ENCODE results near the gene MRPL37.
"Not testable (repeated sequence)": the region's sequence is repeated elsewhere in the genome, so short reads cannot be mapped to it uniquely, and the experiment has no call there.

The MRPL37 gene

DNA sequence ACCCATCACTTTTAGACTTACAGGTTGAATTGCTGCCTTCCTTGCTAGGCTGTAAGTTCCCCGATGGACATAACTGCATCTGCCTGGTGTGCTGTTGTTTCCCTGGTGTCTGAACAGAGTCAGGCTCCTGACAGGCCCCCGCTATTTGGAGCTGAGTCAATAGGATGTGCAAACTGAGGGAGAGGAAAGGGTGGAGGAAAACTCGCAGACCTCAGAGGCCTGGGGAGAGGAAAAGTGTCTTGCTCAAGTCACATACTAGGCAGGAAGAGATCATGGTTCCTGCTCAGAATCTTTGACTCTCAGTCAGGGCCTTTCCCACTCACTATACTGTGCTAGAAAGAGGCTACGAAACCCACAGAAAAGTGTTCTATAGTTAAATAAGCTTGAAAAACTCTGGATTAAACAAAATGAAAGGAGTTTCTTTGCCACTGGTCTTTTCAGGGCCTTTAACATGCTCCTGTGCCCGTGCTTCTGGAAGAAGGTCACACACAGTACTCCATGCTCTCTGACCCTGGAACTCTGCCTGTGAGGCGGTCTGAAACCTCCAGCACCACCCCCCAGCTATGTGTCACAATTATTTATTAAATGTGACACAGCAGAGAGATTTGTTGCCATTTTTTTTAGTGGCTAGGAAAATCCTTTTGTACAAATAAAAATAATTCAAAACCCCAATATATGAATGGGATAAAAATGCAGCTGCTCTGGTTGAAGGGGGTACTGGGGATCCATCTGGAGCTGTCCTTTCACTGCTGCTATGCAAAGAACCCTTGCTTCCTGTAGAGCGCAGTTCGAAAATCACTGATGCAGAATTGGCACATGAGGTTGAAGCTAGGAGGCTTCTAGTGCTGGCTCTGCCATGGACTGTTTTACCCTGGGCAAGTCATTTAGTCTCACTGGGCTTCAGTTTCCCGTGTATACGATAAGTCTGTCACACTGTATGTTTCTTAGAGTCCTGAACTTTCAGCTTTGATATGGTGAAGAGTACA, 27.1 kb upstream of the MRPL37 start:
- DNase-seq: no peak

- DNase-seq: no peak
Measured at GRCh38 chr1:54173681-54174080, 26.3 kb upstream of the MRPL37 start.

GRCh38 chr1:54174106-54174505, 25.9 kb upstream of the MRPL37 start:
- no peak for DNase-seq

DNA sequence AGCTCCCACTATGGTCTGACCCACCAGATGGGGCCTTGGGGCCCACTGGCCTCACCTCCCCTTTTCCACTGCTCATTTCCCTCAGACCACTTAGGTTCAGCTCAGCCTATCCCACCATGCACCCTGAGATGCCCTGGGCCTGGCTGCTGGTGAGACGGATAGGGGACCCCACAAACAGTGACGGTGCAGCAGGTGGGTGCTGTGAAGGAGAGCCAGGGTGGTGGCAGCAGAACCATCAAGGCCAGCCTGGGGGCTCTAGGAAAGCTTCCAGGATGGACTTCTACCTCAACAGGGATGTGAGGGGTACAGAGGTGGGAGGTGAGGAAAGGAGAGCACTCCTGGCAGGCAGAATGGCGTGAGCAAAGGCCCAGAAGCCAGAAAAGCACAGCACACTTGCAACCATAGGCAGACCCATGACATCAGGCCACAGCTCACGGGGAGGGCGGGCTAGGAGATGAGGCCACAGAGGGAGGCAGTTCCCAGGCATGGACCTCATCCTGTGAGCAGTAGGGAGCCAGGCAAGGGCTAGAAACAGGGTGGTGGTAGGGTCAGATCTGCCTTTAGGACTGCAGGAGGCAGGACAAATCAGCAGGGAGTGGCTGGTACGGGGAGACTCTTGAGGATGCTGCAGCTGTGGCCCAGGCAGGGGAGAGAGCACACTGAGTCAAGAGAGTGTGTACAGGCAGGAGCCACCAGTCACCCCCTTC, 23.2 kb upstream of the MRPL37 start:
- no peak for DNase-seq

- no peak for DNase-seq
Measured at GRCh38 chr1:54177726-54178125, 22.2 kb upstream of the MRPL37 start.

DNA sequence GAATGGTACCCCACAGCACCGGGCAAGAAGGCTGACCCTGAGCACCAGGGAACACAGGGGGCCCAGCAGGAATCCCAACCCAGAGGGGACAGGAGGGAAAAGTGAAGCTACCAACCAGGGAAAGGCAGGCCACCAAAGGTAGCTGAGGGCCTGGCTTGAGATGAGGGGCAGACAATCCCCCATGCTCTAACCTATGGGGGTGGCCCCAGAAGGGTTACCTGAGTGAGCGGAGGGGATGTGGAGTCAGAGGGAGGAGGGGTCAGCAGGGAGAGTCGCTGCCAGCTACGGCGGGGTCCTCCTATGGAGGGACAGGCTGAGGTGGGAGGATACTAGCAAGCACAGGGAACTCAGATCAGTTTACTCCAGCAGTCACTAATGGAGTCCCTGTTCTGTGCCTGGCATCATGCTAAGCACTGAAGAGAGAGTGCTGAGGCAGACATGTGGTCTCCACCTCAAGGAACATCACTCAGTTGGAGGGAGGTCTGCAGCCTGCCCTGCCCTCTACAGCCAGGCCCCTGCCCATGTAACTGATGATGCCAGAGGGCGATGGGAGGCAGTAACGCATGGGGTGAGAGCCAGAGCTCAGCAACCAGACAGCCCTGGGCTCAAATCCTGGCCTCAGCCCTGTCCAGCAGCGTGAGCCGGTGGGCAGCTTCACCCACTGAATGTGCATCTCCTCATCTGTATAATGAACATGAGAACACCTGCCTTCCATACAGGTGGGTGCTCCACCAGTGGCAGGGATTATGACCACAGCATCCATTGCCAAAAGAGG, 21.5 kb upstream of the MRPL37 start:
- no peak for DNase-seq

- DNase-seq: no peak
Measured at GRCh38 chr1:54180701-54181360, 19.1 kb upstream of the MRPL37 start.

GRCh38 chr1:54186056-54186455, 13.9 kb upstream of the MRPL37 start:
- no peak for DNase-seq

- no peak for DNase-seq
Measured at GRCh38 chr1:54188291-54188690, 11.7 kb upstream of the MRPL37 start.

GRCh38 chr1:54190526-54190925, 9.4 kb upstream of the MRPL37 start:
- DNase-seq: no peak

DNA sequence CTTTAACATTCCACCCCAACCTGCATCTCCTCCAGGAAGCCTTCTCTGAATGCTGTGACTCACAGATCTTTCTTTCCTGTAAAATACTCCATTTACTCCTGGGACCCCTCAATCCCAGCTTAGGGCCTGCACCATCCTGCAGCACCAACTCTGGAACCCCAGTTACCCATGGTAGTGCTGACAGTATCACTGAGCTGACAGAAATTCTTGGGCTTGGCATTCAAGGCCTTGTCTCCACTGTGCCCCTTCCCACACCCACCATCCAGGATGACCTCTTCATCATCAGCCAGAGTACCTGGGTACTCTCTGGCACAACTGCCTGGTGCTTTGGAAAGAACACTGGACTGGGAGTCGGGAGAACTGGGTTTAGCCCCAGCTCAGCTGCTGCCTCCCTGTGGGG, 8.4 kb upstream of the MRPL37 start:
- DNase-seq: no peak

DNA sequence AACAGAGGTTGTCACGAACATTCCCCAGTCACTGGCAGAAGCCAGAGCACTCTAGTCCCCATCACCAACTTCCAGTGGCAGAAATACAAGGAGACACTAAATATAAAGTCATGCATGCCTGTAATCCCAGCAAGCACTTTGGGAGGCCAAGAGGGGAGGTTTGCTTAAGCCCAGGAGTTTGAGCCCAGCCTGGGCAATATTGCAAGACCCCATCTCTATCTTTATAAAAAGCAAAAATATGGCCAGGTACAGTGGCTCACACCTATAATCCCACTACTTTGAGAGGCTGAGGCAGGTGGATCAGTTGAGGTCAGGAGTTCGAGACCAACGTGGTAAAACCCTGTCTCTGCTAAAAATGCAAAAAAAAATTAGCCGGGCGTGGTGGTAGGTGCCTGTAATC, 6.5 kb upstream of the MRPL37 start:
- no peak for DNase-seq

GRCh38 chr1:54199151-54199764, 709 bp upstream of the MRPL37 start:
- no peak for DNase-seq

DNA sequence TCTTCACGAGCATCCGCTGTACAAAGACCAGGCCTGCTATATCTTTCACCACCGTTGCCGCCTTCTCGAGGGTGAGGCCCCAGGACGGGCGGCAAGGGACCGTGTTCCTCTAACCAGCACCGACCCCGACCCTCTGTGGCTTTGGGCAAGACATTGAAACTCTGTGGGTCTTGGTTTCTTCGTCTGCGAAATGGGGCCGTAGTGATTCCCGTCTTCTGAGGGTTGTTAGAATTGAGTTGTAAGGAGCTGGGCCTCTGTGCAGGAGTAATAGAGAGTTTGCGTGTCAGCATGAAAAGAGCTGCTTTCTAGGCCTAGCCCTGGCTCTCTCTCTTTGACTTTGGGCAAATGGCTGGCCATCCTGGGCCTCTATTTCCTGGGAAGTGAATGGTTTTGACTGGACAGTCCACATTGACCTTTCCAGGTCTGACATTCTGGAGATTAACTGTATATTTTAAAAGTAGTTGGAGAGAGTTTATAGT, 591 bp downstream of the MRPL37 start:
- no peak for DNase-seq

DNA sequence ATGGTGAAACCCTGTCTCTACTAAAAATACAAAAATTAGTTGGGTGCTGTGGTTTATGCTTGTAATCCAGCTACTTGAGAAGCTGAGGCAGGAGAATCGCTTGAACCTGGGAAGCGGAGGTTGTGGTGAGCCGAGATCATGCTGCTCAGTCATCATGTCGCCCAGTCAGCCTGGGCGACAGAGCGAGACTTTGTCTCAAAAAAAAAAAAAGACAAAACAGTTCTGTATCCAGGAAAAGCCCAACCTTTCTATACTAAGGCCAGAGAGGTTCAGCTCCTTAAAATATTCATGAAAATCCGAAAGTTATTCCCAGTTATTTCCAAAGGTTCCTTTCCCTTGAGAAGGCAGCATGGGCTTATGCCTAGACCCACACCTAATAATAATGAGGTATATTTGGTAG, 4.2 kb downstream of the MRPL37 start:
- no peak for DNase-seq

GRCh38 chr1:54207287-54207686, 7.3 kb downstream of the MRPL37 start:
- no peak for DNase-seq

GRCh38 chr1:54207896-54208295, 7.9 kb downstream of the MRPL37 start:
- not testable (repeated sequence) for DNase-seq

DNA sequence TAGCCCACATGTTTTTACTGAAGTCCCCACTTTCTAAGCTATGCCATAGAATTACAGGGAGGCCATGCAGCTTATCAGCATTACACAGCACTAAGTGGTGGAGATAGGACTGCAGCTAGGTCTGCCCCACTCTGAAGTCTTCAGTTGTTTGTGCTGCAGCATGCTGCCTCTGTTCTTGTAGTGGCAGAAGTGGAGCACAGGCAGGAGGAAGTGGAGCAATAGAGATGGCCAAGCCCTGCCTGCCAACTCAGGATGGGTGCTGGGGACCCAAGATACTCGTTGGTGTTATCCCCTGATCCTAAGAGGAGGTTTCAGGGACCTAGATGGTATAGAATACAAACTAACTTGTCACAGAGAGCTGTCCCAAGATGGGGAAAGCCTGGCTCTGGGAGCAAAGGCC, 12.9 kb downstream of the MRPL37 start:
- DNase-seq: no peak

DNA sequence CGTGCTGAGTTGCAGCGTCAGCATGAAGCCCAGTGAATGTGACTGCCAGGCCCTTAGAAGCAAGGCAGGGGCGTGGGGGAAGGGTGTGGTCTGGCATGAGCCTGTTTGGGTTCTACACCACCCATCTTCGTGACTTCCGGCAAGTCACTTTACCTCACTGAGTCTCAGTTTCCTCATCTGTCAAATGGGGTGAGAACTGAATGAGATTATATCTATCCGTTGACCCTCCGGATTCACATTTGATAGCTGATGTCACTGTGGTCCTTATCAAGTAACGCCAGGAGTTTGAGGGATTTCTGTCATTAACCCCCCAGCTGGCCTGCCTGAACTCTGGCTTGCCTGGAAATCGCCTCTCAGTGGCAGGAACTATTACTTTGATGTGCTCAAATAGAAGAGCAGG, 15.6 kb downstream of the MRPL37 start:
- DNase-seq: no peak

DNA sequence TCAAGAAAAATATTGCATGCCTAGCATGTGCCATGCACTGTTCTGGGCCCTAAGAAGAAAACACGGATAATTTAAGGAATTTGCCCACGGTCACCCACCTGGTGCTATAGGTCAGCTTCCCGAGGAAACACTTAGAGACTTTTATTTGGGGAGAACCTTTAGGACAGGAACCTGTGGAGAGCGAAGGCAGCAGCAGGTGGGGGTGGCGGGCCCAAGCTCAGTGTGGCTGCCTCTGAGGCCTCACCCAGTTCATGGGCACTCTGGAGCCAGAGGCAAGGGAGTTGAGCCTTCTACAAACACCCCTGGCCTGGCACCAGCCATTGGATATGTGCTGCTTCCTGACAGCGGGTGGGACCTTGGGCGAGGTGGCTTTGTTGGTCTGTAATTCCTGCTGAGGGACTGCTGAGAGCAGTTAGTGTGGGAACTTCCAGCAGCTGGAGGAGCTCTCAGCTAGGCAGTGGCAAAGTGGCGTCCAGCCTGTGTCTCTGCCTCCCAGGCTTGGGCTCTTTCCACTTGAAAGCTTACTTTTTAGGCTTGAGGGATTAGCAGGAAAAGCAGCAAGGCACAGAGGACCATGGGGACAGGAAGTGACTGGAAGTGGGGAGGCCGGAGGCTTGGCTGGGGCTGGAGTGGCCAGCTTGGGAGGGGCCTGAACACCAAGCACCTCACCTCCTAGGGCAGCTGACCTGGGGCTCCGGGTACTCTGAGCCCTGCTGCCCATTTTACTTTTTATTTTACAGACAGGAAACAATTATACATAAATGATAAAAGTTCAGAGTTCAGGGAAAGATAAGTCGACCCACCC, 19.1 kb downstream of the MRPL37 start:
- no peak for DNase-seq

GRCh38 chr1:54219688-54220003, 19.7 kb downstream of the MRPL37 start:
- no peak for DNase-seq
